ENCODE data around the gene RNF11. TPM values are rescaled to one million over a fixed set of nuclear protein-coding genes. Genes with fewer than 3 reads are reported as not detected.

RNF11 gene
- total RNA-seq, 1 experiment from 2014 or later = 67.5 TPM

- H3K36me3 ChIP-seq (ENCODE audit: insufficient read depth, low read length, poor library complexity, severe bottlenecking) = peaks cover 15% of the 10 kb centered on the region
- intact Hi-C loops (cut with micrococcal nuclease; ENCODE audit: unreplicated experiment) = no loop called here
- peaks cover 13% of the 10 kb centered on the region for H3K4me1 ChIP-seq (ENCODE audit: insufficient read depth, low read length, poor library complexity, severe bottlenecking)
- no peak for TF ChIP-seq EZH2 (IDR thresholded peaks at IDR 0.05; ENCODE audit: borderline replicate concordance, low read depth, low read length, poor library complexity, severe bottlenecking)
- no peak for TF ChIP-seq CTCF (conservative IDR thresholded peaks at IDR 0.05; ENCODE audit: low read depth, low read length)
- no peak overlapping the region for H3K4me3 ChIP-seq (ENCODE audit: low read depth, low read length, poor library complexity, severe bottlenecking)
- no TSS peak for BruUV-seq (replicated peaks)
- no peaks in the 10 kb centered on the region for H3K9me3 ChIP-seq (ENCODE audit: low read depth, low read length, poor library complexity, severe bottlenecking)
- H3K27me3 ChIP-seq (replicated peaks; ENCODE audit: insufficient read depth, low read depth, low read length, poor library complexity) = no peaks in the 10 kb centered on the region
- ChIA-PET CTCF (no interaction called here), POLR2A (ENCODE audit: low non-redundant PET) (no interaction called here)
- peak; percentile 66 for DNase-seq (ENCODE audit: low spot score)
- H3K27ac ChIP-seq (ENCODE audit: low read depth, low read length, poor library complexity, severe bottlenecking) = no peak overlapping the region
Observed at GRCh38 chr1:51270751-51271150, 34.7 kb downstream of the RNF11 start.

- no peak overlapping the region for H3K4me3 ChIP-seq (ENCODE audit: low read depth, low read length, poor library complexity, severe bottlenecking)
- H3K27me3 ChIP-seq (replicated peaks; ENCODE audit: insufficient read depth, low read depth, low read length, poor library complexity) = no peaks in the 10 kb centered on the region
- CTCF ChIA-PET = no interaction called here
- no peak for DNase-seq (ENCODE audit: low spot score)
- no TSS peak for BruUV-seq (replicated peaks)
- H3K27ac ChIP-seq (ENCODE audit: low read depth, low read length, poor library complexity, severe bottlenecking) = no peak overlapping the region
- no peaks in the 10 kb centered on the region for H3K9me3 ChIP-seq (ENCODE audit: low read depth, low read length, poor library complexity, severe bottlenecking)
- H3K4me1 ChIP-seq (ENCODE audit: insufficient read depth, low read length, poor library complexity, severe bottlenecking) = peaks cover 10% of the 10 kb centered on the region
- TF ChIP-seq EZH2 (IDR thresholded peaks at IDR 0.05; ENCODE audit: borderline replicate concordance, low read depth, low read length, poor library complexity, severe bottlenecking) = no peak
- TF ChIP-seq CTCF (conservative IDR thresholded peaks at IDR 0.05; ENCODE audit: low read depth, low read length) = no peak
- intact Hi-C loops (cut with micrococcal nuclease; ENCODE audit: unreplicated experiment) = no loop called here
- H3K36me3 ChIP-seq (ENCODE audit: insufficient read depth, low read length, poor library complexity, severe bottlenecking) = peaks cover 15% of the 10 kb centered on the region
- POLR2A ChIA-PET (ENCODE audit: low non-redundant PET) = no interaction called here
Observed at GRCh38 chr1:51272916-51273315, 36.8 kb downstream of the RNF11 start.

GRCh38 chr1:51274676-51275075, 38.6 kb downstream of the RNF11 start:
- no peaks in the 10 kb centered on the region for H3K27me3 ChIP-seq (replicated peaks; ENCODE audit: insufficient read depth, low read depth, low read length, poor library complexity)
- BruUV-seq (replicated peaks) = no TSS peak
- peaks cover 15% of the 10 kb centered on the region for H3K36me3 ChIP-seq (ENCODE audit: insufficient read depth, low read length, poor library complexity, severe bottlenecking)
- H3K27ac ChIP-seq (ENCODE audit: low read depth, low read length, poor library complexity, severe bottlenecking) = no peak overlapping the region
- ChIA-PET CTCF (no interaction called here), POLR2A (ENCODE audit: low non-redundant PET) (no interaction called here)
- no peak for DNase-seq (ENCODE audit: low spot score)
- TF ChIP-seq EZH2 (IDR thresholded peaks at IDR 0.05; ENCODE audit: borderline replicate concordance, low read depth, low read length, poor library complexity, severe bottlenecking) (no peak), CTCF (conservative IDR thresholded peaks at IDR 0.05; ENCODE audit: low read depth, low read length) (no peak)
- H3K9me3 ChIP-seq (ENCODE audit: low read depth, low read length, poor library complexity, severe bottlenecking) = no peaks in the 10 kb centered on the region
- intact Hi-C loops (cut with micrococcal nuclease; ENCODE audit: unreplicated experiment) = no loop called here
- H3K4me1 ChIP-seq (ENCODE audit: insufficient read depth, low read length, poor library complexity, severe bottlenecking) = peaks cover 10% of the 10 kb centered on the region
- no peak overlapping the region for H3K4me3 ChIP-seq (ENCODE audit: low read depth, low read length, poor library complexity, severe bottlenecking)
